Measurements from ENCODE around the gene ARHGDIG.
"Not testable (repeated sequence)": the region's sequence is repeated elsewhere in the genome, so short reads cannot be mapped to it uniquely, and the experiment has no call there.

DNA sequence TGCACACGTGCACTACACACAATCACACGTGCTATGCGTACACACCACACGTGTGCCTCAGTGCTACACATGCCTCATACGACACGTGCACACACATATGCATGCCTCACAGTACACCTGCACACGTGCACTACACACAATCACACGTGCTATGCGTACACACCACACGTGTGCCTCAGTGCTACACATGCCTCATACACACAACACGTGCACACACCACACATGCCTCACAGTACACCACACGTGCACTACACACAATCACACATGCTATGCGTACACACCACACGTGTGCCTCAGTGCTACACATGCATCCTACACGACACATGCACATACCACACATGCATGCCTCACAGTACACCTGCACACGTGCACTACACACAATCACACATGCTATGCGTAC, 12.8 kb upstream of the ARHGDIG start:
- TF ChIP-seq EZH2 (optimal IDR thresholded peaks at IDR 0.05; ENCODE audit: low read depth, low read length), result not testable (repeated sequence)
- TF ChIP-seq, protein P1, sequence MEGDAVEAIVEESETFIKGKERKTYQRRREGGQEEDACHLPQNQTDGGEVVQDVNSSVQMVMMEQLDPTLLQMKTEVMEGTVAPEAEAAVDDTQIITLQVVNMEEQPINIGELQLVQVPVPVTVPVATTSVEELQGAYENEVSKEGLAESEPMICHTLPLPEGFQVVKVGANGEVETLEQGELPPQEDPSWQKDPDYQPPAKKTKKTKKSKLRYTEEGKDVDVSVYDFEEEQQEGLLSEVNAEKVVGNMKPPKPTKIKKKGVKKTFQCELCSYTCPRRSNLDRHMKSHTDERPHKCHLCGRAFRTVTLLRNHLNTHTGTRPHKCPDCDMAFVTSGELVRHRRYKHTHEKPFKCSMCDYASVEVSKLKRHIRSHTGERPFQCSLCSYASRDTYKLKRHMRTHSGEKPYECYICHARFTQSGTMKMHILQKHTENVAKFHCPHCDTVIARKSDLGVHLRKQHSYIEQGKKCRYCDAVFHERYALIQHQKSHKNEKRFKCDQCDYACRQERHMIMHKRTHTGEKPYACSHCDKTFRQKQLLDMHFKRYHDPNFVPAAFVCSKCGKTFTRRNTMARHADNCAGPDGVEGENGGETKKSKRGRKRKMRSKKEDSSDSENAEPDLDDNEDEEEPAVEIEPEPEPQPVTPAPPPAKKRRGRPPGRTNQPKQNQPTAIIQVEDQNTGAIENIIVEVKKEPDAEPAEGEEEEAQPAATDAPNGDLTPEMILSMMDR (IDR thresholded peaks at IDR 0.05; ENCODE audit: low read length), result not testable (repeated sequence)

Data from MM.1S (cell line).